ENCODE data around the gene LRMDA.

- TF ChIP-seq CTCF (IDR thresholded peaks at IDR 0.05) (no peak), POLR2A (IDR thresholded peaks at IDR 0.05) (no peak)
Measured at GRCh38 chr10:75417522-75417927, 13.9 kb upstream of the LRMDA start.
